K562 treated with DMSO at 1 percent for 4 hours (cell line): ENCODE results near the gene VPS16. TPM values are rescaled to one million over a fixed set of nuclear protein-coding genes. Genes with fewer than 3 reads are reported as not detected.

Experiments
- total RNA-seq: library from RNA; unstranded; fragments of 300-600 nt; gene quantifications from 2 replicates; pipeline ENCODE4 v1.2.3, GENCODE V29; 2022; ENCODE audit not compliant: insufficient read depth

The VPS16 gene
- 17.3 and 30.6 TPM in 2 replicates for total RNA-seq

DNA sequence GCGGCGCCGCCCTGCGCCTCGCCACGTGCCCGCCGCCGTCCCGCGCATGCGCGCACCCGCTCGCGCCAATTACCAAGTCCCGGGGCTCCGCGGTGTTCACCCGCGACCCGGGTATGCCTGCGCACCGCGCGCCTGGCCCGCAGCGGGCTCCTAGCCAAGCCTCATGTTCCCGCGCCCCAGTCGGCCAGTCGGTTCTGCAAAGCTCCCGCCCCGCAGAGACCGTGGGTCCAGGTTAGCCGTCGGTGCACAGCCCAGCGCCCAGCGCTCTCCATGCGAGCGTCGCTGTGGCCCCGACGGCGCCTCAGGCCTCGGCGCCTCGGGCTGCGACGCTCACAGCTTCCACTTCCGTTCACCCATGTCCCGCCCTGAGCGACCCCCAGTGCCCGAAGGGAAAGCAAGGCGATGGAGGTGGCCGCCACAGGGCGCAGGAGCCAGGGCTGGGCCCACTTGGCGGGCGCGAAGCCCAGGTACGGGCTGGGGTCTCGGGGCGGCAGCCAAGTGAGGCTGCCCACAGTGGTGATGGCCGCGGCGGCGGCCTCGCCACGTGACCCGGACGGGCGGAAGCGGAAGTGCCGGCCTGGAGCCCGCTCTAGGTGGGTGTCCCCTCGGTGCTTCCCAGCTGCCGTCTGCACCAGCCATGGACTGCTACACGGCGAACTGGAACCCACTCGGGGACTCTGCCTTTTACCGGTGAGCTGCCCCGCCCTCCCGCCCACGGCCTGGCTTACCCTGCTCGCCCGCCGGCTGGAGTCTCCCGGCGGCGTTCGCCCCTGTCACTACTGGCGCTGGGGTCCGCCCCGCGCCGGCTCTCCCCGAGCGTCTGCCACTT, at the start of gene VPS16, which contains the start of gene PCED1A:
Gene VPS16 (plus strand): TSS at position 608 of the 829 bp plus-strand sequence. CDS start 30 bp downstream, at position 638.
Gene PCED1A (minus strand): TSS at position 518 of the 829 bp plus-strand sequence. CDS start 743 bp downstream, outside the sequence.

DNA sequence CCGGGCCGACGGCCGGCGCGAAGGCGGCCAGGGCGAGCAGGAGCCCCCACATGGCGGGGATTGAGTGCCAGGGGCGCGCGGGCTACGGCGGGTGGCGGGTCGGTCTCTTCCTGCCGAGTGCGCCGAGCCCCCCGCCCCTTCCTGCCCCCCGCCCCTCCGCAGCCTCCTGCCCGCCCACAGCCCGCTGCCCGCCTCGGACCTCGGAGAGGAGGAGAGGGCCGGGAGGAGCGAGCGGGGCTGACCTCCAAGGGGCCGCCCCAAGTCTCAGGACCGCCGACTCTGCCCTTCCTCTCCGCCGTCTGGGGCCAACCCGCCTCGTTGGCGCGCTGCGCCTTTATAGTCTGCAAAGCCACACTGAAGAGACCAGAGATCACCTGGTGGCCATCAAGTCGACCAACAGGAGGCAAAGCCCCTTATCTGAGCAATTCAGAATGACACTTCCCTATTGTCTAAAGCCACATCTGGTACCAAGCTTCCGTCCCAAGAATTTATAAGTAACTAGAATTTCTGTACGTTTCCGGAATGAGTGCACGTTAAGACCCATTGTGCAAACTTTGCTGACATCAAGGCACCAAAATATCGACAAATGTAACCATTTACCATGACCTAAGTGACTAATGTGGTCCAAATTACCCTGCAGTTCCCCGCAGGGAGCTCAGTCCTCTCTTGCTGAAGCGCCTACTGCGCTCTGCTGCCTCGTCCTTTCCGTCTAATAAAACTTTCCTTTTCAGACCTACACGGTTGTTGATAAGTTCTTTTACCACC, 39.8 kb upstream of the VPS16 start, which contains the start of gene CPXM1:
Gene CPXM1 (minus strand): TSS at position 107 of the 765 bp plus-strand sequence. CDS start 55 bp downstream, at position 52.

DNA sequence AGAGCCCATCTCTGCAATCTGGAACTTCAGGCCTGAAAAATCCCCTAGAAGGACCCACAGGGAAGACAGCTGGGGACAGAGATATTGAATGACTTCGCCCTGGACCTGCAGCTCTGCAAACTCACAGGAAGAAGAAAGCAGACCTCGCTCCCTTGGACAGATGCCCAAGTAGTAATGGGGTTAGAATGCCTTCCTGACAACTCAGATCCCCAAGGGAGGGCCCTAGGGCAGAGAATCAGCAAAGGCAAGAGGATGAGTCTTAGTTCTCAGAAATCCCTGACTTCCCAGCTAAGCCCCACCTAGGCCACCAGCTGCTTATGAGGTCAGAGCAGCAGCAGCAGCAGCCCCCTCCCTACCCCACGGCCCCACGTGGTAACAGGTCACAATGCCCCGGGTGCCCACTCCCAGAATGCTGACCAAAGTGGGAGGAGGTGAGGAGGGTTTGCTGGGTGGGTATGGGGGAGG, 25.9 kb upstream of the VPS16 start, which contains the start of gene C20orf141:
Gene C20orf141 (plus strand): TSS at position 401 of the 465 bp plus-strand sequence. CDS start 198 bp downstream, outside the sequence.

DNA sequence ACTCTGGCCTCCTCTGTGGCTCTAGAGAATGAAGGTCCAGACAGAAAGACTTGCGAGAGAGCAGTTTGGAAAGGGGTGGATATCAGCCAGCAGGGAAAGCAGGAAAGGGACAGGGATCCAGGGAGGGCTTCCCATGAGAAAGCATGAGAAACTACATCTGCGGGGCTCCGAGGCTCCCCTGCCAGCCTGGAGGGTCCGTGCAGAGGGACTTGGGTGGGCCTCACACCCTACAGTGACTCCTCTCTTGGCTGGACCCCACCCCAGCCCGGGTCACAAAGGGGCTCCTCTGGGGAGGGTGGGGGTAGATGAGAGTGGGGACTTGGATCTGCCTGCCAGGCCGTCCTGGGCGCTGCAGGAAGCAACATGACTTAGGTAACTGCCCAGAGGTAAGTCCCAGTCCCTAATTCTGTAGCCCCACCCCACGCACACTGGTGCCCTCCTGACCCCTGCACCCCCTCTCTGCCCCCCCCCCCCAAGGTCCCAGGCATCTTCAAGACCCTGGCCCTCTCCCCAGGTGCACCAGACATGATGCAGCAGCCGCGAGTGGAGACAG, 24.4 kb upstream of the VPS16 start, which contains the start of gene TMEM239:
Gene TMEM239 (plus strand): TSS at position 335 of the 553 bp plus-strand sequence. CDS start 191 bp downstream, at position 526.

DNA sequence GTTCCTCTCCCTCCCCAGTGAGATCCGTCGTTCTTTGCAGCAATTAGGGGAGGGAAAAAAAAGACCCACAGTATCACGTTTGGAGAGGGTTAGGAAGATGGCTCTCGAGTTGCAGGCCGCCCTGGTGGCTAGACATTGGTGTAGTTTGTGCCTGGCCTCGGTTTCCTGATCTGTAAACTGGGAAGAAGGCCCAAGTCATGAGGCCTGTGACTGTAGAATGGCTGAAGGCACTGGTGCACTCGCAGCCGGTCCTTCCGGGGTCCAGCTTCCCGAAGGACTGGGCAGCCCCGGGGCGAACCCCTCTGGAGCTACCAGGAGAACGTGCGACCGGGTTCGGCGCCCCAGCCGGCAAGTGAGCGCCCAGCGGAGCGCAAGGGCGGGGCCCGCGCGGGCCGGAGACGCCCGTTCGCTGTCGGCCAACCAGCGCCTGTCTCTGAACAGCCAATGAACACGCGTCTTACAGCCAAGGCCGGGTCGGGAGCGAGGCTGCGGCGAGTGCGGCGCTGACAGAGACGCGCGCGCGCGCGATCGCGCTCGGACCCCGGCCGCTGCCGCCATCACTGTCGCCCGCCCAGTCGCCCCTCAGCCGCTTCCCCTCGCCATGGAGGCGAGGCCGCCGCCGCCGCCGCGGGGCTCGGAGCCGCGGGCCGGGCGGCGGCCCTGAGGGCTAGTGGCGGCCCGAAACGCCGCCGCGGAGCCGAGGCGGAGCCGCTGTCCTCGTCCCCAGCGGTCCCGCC, 32.6 kb downstream of the VPS16 start, which contains the start of gene PTPRA:
Gene PTPRA (plus strand): TSS at position 472 of the 737 bp plus-strand sequence. CDS start 90,797 bp downstream, outside the sequence.

Other genes with a start within 250 kb of the VPS16 start
- gene NOP56, start 188.1 kb upstream of the VPS16 start, total RNA-seq = 101 and 107 TPM in 2 replicates
- gene IDH3B, start 176.5 kb upstream of the VPS16 start, total RNA-seq = 85.6 and 86.4 TPM in 2 replicates
- 2.1 TPM in 1 of 2 replicates, not detected in the other for gene EBF4, start 148.0 kb upstream of the VPS16 start, total RNA-seq
- gene CPXM1, start 40.1 kb upstream of the VPS16 start, total RNA-seq = 0.67 and 1.1 TPM in 2 replicates
- gene C20orf141, start 25.8 kb upstream of the VPS16 start, total RNA-seq = not detected in 2 replicates
- not detected in 2 replicates for gene TMEM239, start 24.4 kb upstream of the VPS16 start, total RNA-seq
- gene PCED1A, start 90 bp upstream of the VPS16 start, total RNA-seq = 13.7 and 18.5 TPM in 2 replicates
- gene PTPRA, start 32.7 kb downstream of the VPS16 start, total RNA-seq = 19.1 and 24.7 TPM in 2 replicates
- not detected in 2 replicates for gene GNRH2, start 202.9 kb downstream of the VPS16 start, total RNA-seq
- 26.8 and 31.2 TPM in 2 replicates for gene MRPS26, start 205.3 kb downstream of the VPS16 start, total RNA-seq
- gene OXT, start 230.9 kb downstream of the VPS16 start, total RNA-seq = not detected in 2 replicates
- not detected in 2 replicates for gene AVP, start 244.0 kb downstream of the VPS16 start, total RNA-seq